Activated T-cell treated with anti-CD3 and anti-CD28 coated beads for 4 hours (primary cell): Measurements from ENCODE around the gene NAT10.
A peak's percentile ranks its signal among the peaks of the same experiment; 100 is the strongest.
"Not testable (repeated sequence)": the region's sequence is repeated elsewhere in the genome, so short reads cannot be mapped to it uniquely, and the experiment has no call there.

Experiments
- DNase-seq: peaks from one replicate; pipeline ENCODE4 v3.0.0-alpha.2; 2020

Gene NAT10

DNA sequence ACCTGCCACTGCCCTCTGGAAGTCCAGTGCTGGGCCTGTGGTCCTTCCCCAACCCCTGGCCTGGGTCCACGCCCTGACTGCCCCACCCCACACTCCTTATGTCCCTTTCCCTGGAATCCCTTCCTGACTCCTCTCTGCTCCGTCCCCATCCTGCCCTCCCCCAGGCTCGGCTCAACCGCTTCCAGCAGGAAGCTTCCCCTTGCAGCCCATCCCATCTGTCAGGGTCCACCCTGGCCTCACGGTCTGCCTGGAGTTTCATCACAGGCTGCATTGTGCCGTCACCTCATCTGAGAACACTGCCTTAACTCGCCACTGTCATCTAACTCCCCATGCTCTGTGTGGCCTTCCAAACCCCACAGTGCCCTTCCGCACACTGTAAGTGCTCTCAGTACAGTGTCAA lies 64.3 kb downstream of the NAT10 start:
- DNase-seq, result no peak

DNA sequence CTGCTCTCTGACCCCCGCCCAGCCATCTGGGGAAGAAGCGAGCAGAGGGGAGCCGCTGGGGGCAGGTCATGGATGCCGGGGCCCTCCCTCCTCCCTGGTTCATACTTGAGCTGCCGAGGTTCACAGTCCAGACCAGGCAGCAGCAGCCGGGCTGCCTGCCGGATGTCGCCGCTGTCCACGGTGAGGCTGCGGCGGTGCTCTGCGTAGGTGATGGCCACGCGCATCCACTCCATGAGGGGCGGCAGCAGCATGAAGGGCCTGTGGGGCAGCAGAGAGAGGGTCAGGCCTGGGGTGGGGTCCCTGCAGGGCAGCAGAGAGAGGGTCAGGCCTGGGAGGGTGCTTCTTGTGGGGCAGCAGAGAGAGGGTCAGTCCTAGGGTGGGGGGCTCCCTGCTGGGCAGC lies 67.6 kb downstream of the NAT10 start:
- no peak for DNase-seq

DNA sequence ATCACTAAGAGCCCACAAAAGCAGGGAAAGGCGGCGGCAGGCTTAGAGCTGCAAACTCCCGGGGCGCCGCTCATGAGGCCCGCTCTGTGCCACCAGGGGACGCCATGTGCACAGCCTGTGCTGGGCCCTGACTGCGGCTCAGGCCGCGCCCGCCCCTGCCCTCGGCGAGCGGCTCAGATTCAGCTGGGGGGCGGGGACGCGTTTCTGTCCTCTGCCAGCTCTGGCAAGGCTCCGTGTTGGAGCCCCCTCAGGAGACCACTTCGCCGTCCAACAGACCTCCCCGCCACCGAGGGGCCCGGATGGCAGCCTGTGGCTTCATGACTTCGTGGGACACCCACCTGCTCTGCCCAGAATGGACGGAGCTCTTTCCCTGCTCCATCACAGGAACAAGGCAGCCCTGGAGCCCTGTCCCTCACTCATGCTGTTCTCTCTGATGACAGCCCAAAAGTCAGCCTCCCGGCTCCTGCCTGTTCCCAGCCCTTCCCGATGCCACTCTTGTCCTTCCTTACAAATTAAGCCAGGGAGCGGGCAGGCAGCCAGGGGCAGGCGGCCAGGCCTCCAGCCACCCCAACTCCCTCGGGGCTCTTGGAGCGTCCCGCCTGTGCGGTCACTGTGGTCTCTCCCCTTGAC lies 69.1 kb downstream of the NAT10 start:
- peak; percentile 74 for DNase-seq

DNA sequence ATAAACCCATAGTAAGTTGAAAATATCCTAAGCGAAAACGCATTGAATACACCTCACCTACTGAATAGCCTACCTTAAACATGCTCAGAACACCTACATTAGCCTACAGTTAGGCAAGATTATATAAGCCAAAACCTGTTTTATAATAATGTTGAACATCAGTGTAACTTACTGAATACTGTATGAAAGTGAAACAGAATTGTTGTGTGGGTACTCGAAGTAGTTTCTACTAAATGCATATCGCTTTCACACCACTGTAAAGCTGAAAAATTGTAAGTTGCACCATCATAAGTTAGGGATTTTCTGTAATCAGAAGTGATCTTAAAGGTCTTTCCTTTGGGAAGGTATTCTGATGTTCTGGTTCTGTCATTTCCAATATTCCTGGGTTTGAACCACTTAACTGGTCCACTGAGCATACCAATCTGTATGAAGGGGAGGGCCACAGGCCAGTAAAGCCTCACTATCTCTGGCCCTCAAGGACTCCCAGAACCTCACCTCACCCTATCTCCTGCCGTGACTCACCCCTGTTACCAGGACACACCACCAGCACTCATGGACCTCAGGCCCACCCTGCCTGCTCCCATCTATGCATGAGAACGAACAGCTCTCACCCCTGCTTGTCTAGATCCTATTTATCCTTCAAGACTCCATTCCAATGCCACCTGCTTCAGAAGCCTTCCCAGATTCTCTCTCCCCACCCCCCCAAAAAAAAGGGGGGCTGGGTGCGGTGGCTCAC lies 70.0 kb downstream of the NAT10 start:
- DNase-seq, result no peak

DNA sequence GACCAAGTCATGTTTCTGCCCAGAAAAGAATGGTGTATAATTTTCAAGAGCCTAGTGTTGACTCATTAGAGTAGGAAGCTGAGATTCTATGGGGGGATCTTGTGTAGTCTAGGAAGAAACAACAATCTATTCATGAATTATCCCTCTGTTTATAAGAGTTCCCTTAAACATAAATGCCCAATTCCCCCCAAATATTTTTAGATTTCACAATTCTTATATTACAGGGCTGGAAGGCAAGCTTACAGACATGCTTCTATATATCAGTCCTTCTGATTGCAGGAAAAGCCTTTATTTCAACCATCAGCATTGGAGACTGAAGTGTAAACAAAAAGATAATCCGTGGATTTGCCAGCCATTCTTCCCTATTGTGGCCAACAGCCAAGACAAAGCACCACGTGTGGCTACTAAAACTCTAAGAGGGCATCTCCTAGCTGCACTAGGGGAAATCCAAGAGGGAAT lies 71.4 kb downstream of the NAT10 start:
- DNase-seq, result no peak

DNA sequence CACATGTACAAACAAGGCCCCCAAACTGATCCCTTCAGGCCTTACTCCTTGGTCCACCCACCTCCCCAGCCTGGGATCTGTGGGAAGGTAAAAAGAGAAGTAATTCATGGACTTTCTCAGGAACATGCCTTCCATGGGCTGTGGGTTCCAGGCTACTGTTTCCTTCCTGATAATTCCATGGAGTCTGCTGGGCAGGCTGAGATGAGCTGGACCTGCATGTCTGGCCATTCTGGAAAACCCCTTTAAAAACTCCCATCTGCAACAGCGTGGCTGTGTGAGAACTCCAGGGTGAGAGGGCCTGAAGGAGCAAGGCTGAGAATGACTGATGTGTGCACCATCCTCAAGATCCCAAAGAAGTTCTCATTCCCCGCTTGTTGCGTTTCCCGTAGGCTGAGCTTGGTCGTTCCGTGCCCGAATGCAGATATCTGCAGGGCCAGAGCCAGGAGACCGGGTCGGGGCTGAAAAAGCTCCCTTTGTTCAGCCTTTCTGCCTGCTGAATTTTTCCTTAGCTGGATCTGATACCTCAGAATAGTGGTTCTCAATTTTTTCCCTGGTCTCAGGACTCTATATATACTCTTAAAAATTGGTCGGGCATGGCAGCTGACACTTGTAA lies 72.9 kb downstream of the NAT10 start:
- DNase-seq, result no peak

DNA sequence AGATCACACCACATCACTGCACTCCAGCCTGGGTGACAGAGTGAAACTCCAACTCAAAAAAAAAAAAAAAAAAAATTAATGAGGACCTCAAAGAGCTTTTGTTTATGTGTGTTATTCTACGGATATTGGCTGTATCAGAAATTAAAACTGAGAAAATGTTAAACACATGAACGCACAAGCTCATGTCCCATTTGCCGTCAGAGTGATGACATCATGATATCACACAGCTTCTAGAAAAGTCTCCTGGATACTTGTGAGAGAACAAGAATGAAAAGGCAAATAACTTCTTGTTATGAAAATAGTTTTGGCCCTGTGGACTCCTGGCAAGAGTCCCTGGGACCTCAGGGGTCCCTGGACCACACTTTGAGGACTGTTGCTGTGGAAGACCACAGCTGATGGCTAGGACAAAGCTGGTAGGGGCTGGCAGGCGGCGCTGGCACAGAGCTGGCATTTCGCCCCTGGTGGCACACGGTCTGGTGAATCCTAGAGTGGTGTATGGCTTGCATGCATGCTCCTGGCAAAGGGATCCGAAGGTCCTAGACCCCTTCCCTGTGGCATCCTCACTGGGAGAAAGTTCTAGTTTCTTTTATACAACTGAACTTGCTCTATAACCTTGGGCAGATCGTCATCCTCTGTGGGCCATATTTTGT lies 73.7 kb downstream of the NAT10 start:
- no peak for DNase-seq

DNA sequence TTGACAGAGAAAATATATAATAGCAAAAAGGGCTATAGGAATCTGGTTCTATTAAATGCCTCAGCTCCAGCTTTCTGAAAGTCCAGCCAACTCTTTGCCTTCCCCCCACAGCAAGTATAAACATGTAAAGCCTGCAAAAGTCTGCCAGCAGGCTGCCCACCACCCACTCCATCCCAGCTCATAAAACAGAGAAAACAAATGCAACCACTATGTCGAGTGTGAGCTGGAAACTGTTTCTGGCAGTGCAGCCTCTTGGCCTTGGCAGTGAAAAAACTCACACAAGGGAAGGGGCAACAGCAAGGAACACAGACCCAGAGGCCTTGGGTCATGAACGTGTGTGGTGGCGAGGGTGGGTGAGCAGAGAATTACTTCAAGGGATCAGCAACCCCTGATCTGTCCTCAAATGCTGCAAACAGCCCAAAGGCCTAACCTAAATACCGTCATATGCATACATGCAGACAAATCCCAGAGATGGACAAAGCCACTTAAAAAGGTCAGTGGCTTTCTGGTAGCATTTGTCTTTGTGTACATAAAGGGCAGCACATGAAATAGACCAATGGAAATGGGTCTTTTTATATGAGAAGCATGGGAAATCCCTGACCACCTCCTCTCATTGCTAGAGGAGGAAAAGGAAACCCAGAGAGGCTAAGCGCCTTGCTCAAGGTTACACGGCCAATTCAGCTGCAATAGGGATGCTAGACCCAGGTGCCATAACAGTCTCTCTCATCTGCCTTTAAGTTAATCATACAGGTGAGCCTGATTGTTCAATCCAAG lies 74.8 kb downstream of the NAT10 start:
- no peak for DNase-seq

DNA sequence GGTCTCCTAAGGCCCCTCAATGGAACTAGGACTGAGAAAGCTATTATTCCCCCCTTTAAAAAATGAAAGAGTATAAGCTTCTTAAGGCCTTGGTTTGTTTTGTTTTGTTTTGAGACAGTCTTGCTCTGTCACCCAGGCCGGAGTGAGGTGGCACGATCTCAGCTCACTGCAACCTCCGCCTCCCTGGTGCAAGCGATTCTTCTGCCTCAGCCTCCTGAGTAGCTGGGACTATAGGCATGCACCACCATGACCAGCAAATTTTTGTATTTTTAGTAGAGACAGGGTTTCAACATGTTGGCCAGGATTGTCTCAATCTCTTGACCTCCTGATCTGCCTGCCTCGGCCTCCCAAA lies 75.4 kb downstream of the NAT10 start:
- not testable (repeated sequence) for DNase-seq

DNA sequence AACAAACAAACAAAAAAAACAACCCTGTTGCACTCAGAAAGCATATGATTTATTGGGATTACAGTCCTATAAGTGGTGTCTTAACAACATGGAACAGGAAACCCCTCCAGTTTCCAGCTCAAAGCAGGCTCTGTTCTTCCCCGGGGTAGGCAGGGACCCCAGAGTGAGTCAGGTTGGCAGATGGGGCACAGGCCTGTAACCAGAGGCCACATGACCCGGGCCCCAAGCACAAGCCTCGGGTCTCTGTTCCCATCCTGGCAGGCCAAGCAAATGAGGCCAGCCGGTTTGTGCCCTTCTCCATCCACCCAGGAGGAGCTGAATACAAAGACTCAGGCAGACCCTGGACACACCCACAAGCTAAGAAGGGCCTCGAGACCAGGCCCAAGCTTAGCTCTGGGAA lies 75.8 kb downstream of the NAT10 start:
- no peak for DNase-seq

DNA sequence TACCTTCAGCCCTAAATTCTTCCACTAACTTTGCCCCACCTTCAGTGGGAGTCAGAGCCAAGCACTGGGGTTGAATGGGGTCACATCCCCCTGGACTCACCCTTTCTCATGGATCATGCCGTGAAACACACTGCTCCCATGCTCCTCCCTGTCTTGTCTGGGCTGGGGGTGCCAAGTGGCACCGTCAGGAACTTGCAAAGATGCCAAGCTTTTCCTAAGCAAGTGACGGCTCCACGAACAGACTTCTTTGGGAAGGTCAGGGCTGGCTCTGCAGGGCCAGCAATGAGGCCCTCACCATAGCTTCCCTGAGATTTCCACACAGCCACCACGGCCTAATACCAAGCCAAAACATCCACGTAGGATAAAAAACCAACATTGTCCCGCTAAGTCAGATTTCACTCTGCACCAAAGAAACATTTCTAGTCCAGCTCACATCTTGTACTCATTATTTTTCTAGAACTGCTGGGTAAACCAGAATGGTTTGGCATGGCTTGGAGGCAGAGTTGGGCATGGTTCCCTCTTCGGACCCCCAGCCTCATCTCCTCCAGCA lies 76.5 kb downstream of the NAT10 start:
- DNase-seq, result no peak

DNA sequence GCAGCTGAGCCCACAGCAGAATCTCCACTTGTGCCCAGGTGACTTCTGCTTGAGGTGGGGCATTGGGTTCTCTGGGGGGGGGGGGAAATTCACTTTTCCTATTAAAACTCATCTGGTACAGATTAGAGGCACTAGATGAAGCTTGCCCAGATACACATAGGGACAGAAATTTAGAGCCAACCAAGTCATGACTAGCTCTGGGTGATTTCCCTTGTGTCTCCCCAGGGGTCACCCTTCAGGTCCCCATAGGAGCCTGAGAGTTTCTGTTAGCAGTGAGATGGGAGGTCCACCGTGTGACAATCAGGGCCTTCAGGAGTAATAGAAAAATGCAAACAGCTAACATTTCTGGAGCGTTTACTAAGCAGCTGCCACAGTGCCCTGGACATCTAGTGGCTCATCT lies 77.0 kb downstream of the NAT10 start:
- DNase-seq, result no peak

DNA sequence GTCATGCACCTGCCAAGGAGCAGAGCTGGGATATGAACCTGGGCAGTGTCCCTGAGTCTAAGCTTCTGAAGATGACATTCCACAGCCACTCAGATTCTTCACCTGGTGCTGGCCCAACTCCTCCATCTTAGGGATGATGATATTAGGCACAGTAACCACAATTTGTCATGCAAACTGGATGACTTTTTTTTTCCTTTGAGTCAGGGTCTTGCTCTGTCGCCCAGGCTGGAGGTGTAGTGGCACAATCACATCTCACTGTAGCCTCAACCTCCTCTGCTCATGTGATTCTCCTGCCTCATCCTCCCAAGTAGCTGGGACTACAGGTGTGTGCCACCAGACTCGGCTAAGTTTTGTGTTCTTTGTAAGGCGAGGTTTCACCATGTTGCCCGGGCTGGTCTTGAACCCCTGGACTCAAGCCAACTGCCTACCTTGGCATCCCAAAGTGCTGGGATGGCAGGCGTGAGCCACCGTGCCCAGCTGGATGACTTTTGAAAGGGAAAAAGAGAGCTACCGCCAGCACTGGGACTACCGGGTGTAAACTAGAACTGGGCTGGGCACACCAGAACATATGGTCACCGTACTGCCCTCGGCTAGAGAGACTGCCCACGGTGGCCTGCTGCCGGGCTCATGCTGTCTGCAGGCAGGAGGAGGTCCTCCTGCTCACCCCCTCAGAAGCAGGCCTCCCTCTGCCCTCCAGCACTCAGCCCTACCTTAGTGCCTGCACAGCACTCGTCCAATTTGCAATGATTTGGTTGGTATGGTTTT lies 77.7 kb downstream of the NAT10 start:
- no peak for DNase-seq

DNA sequence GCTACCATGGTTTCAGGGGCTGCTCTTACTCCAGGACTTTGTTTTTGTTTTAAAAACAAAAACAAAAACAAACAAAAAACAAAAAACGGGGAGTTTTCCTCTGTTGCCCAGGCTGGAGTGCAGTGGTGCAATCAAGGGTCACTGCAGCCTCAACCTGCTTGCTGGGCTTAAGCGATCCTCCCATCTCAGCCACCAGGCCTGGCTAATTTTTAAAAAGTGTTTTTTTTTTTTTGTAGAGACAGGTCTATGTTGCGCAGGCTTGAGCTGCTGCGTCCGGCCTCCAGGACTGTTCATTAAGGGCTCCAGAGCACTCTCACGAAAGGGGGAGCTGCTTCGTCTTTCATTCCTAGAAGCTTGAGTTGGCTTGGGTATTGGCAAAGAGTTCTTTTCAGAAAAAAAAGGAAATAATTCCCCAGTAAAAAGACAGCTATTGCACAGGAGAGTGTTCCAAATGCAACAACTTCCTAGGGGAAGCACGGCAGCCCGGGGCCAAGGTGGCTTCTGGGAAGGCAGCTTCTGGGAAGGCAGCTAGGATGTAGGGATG lies 78.5 kb downstream of the NAT10 start:
- no peak for DNase-seq

DNA sequence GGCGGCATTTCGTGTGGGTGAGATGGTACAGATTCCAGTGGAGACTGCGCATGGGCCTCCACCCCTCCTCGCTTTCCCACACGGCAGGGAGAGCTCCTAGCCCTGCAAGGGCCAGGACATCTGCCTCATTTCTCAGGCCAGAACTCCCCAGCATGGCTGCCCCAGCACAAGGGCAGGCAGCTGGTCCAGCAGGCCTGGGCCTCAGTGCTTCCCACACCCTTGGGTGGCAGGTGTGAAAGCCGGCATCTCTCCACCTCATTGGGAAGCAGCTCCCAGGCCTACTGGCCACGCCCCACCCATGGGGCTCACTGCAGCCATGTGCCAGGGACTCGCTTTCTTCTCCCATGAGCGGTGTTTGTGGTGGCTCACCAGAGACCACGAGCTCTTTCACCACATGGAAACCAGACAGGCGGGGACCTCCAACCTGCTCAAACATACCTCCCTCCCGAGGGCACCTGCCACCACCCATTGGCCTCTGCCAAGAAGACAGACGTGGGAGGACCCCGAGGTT lies 79.1 kb downstream of the NAT10 start:
- no peak for DNase-seq

DNA sequence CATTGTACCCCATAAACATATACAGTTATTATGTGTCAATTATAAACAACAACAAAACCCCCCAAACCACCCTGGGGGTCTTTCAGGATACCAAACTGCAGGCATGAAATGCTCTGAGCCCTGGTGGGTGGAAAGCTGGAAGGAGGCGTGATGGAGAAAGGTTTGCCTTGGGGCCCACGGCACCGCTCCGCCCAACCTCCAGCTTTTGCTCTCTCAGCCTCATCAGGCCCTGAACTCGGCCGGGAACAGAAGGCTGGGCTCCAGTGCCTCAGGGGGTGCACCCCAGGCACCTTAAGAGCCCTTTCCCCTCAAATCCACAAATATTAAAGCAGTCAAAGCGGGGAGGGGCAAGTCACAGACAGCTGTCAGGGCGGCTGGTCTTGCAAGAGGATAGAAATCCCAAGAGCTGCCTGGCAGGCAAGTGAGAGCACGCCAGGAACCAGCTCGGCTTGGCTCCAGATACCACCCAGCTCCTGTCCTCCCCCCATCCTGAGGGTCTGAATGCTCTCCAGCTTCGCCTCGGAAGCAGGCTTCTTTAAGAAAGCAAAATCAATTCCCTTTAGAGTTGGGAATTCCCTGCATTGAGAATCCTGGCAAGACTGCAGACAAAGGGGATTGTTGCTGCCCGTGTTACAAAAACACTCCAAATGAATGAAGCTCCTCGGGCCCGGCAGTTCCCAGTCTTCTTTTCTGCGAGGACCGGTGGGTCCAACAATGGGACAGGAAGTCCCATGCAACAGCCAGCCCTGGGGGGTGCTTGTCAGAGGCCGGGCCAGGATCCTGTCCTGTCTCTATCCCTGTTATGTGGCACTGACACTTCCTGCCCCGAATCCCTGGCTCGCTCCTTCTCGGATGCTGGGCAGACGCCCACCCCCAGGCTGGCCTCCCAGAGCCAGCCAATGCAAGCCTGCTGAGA lies 80.8 kb downstream of the NAT10 start:
- DNase-seq, result no peak

DNA sequence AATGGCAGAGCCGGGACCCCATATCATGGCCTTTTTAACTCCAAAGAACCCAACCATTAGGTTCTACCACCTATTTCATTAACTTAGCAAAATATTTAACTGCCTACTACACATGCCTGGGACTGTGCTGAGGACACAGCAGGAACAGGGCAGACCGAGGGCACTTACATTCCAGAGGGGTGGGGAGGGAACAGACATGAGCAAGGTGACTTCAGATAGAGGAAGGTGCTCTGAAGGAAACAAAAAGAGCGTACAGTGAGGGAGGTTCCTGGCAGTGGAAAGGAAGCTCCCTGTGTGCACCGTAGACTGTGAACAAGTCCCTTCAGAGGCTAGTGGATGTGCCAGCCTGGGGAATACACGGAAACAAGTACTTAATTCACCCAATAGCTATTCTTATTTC lies 82.8 kb downstream of the NAT10 start:
- no peak for DNase-seq

DNA sequence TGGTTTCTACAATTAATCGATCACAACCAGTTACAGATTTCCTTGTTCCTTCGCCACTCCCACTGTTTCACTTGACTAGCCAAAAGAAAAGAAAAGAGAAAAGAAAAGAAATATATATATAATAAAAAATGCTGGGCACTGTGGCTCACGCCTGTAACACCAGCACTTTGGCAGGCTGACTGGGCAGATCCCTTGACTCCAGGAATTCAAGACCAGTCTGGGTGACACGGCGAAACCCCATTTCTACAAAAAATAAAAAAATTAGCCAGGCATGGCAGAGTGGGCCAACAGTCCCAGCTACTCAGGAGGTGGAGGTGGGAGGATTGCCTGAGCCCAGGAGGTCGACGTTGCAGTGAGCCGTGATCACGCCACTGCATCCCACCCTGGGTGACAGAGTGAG lies 83.8 kb downstream of the NAT10 start:
- no peak for DNase-seq

DNA sequence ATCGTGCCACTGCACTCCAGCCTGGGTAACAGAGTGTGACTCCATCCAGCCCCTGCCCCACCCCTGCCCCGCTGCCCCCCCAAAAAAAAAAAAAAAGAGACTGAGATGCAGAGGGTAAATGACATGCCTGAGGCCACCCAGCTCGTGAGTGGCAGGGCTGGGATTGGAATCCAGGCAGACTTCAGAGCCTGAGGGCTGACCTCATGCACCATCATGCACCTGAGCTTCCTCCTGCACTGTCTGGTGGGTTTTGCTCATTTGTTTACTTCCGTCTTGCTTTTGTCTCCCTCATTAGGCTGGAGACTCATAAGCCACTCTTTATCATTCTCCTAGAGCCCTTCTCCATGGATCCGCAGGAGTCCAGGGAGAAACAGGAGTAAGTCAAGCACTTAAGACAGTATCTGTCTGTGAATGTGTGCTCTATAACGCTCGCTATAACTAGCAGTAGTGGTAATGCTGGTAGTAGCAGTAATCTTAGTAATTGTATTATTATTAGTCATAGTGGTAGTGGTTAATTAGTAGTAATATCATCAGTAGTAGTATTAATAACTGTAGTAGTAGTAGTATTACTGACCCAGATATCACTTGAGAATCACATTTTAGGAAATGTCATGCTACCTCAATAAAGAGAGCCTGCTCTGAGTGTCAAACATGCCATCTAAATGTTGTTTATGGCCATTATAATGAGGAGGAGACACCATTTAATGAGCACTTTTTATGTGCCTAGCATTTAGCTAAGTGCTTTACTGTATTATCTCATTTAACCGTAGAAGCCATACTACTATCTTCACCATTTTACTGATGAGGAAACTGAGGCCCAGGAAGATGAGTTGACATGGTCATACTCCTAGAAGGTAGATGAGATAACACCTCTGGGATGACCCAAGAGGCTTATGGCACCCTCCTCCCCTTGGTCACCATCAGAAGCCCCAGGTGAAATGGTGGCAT lies 85.0 kb downstream of the NAT10 start:
- DNase-seq, result no peak
